Measurements from ENCODE around the gene MAPK10. TPM values are rescaled to one million over a fixed set of nuclear protein-coding genes. Genes with fewer than 3 reads are reported as not detected.

MAPK10 gene
- total RNA-seq, 1 experiment from 2014 or later: 0.44 TPM

- Histone ChIP-seq H3K79me2 (ENCODE audit: low read length) (no peaks in the 10 kb centered on the region), H3K4me3 (ENCODE audit: low read length) (no peak overlapping the region), H3K9me2 (replicated peaks; ENCODE audit: low read length) (no peaks in the 10 kb centered on the region), H2AFZ (ENCODE audit: low read length) (no peak overlapping the region), H3K27me3 (ENCODE audit: low read length) (no peaks in the 10 kb centered on the region), H3K4me1 (ENCODE audit: insufficient read depth, low read length) (no peaks in the 10 kb centered on the region), H3F3A (ENCODE audit: low read length, unreplicated experiment) (no peaks in the 10 kb centered on the region), H3K4me2 (ENCODE audit: low read length) (no peak overlapping the region), H3K9ac (ENCODE audit: low read length) (no peak overlapping the region), H3K9me3 (ENCODE audit: low read length) (no peaks in the 10 kb centered on the region), H4K20me1 (ENCODE audit: low read length) (no peaks in the 10 kb centered on the region), H3K36me3 (ENCODE audit: low read depth, low read length) (no peaks in the 10 kb centered on the region), H3K27ac (ENCODE audit: low read length) (no peak overlapping the region)
- CTCF ChIA-PET: no interaction called here
- DNase-seq: no peak
- intact Hi-C loops (cut with micrococcal nuclease): no loop called here
- BruUV-seq (replicated peaks): no TSS peak
- no peak for ATAC-seq
- POLR2A ChIA-PET (ENCODE audit: unreplicated experiment): no interaction called here
- TF ChIP-seq CTCF (conservative IDR thresholded peaks at IDR 0.05; ENCODE audit: low read depth, low read length) (no peak), EZH2 (IDR thresholded peaks at IDR 0.05; ENCODE audit: low read length, unreplicated experiment) (no peak), EZH2phosphoT487 (IDR thresholded peaks at IDR 0.05; ENCODE audit: borderline replicate concordance, low read length) (no peak)
Measured at GRCh38 chr4:86400216-86400615, 40.4 kb upstream of the MAPK10 start.

- Histone ChIP-seq H4K20me1 (ENCODE audit: low read length) (no peaks in the 10 kb centered on the region), H3K9me3 (ENCODE audit: low read length) (no peaks in the 10 kb centered on the region), H3K27me3 (ENCODE audit: low read length) (no peaks in the 10 kb centered on the region), H3K9ac (ENCODE audit: low read length) (no peak overlapping the region), H3K4me3 (ENCODE audit: low read length) (no peak overlapping the region), H3K36me3 (ENCODE audit: low read depth, low read length) (no peaks in the 10 kb centered on the region), H3F3A (ENCODE audit: low read length, unreplicated experiment) (no peaks in the 10 kb centered on the region), H3K27ac (ENCODE audit: low read length) (no peak overlapping the region), H2AFZ (ENCODE audit: low read length) (no peak overlapping the region), H3K4me1 (ENCODE audit: insufficient read depth, low read length) (no peaks in the 10 kb centered on the region), H3K9me2 (replicated peaks; ENCODE audit: low read length) (no peaks in the 10 kb centered on the region), H3K79me2 (ENCODE audit: low read length) (no peaks in the 10 kb centered on the region), H3K4me2 (ENCODE audit: low read length) (no peak overlapping the region)
- intact Hi-C loops (cut with micrococcal nuclease): no loop called here
- ATAC-seq (no peak), DNase-seq (no peak)
- CTCF ChIA-PET: no interaction called here
- POLR2A ChIA-PET (ENCODE audit: unreplicated experiment): no interaction called here
- TF ChIP-seq CTCF (conservative IDR thresholded peaks at IDR 0.05; ENCODE audit: low read depth, low read length) (no peak), EZH2 (IDR thresholded peaks at IDR 0.05; ENCODE audit: low read length, unreplicated experiment) (no peak), EZH2phosphoT487 (IDR thresholded peaks at IDR 0.05; ENCODE audit: borderline replicate concordance, low read length) (no peak)
- no TSS peak for BruUV-seq (replicated peaks)
Measured at GRCh38 chr4:86398187-86398586, 38.3 kb upstream of the MAPK10 start.

- TF ChIP-seq EZH2phosphoT487 (IDR thresholded peaks at IDR 0.05; ENCODE audit: borderline replicate concordance, low read length): no peak
- TF ChIP-seq EZH2 (IDR thresholded peaks at IDR 0.05; ENCODE audit: low read length, unreplicated experiment): no peak
- no peak for TF ChIP-seq CTCF (conservative IDR thresholded peaks at IDR 0.05; ENCODE audit: low read depth, low read length)
- Histone ChIP-seq H3K4me2 (ENCODE audit: low read length) (no peak overlapping the region), H3K27ac (ENCODE audit: low read length) (no peak overlapping the region), H4K20me1 (ENCODE audit: low read length) (no peaks in the 10 kb centered on the region), H3K36me3 (ENCODE audit: low read depth, low read length) (no peaks in the 10 kb centered on the region), H3K9me2 (replicated peaks; ENCODE audit: low read length) (no peaks in the 10 kb centered on the region), H3K79me2 (ENCODE audit: low read length) (no peaks in the 10 kb centered on the region), H3F3A (ENCODE audit: low read length, unreplicated experiment) (no peaks in the 10 kb centered on the region), H2AFZ (ENCODE audit: low read length) (no peak overlapping the region), H3K9me3 (ENCODE audit: low read length) (no peaks in the 10 kb centered on the region), H3K9ac (ENCODE audit: low read length) (no peak overlapping the region), H3K4me1 (ENCODE audit: insufficient read depth, low read length) (no peaks in the 10 kb centered on the region), H3K27me3 (ENCODE audit: low read length) (no peaks in the 10 kb centered on the region), H3K4me3 (ENCODE audit: low read length) (no peak overlapping the region)
- intact Hi-C loops (cut with micrococcal nuclease): no loop called here
- POLR2A ChIA-PET (ENCODE audit: unreplicated experiment): no interaction called here
- CTCF ChIA-PET: no interaction called here
- ATAC-seq (no peak), DNase-seq (no peak)
- BruUV-seq (replicated peaks): no TSS peak
Measured at GRCh38 chr4:86393749-86394148, 33.9 kb upstream of the MAPK10 start.

All from PC-3 (cell line).